Stimulated activated CD4-positive, alpha-beta T cell treated with anti-CD3 and anti-CD28 coated beads, TNF-alpha, amount 100 ng/mL, for 4 hours (primary cell): ENCODE measurements around the gene DLL1.

Experiments
- DNase-seq, 3 experiments: peaks; one replicate each; pipeline ENCODE4 v3.0.0-alpha.2; 2020; ENCODE audit warnings: low read depth in 3 of 3

Gene DLL1

DNA sequence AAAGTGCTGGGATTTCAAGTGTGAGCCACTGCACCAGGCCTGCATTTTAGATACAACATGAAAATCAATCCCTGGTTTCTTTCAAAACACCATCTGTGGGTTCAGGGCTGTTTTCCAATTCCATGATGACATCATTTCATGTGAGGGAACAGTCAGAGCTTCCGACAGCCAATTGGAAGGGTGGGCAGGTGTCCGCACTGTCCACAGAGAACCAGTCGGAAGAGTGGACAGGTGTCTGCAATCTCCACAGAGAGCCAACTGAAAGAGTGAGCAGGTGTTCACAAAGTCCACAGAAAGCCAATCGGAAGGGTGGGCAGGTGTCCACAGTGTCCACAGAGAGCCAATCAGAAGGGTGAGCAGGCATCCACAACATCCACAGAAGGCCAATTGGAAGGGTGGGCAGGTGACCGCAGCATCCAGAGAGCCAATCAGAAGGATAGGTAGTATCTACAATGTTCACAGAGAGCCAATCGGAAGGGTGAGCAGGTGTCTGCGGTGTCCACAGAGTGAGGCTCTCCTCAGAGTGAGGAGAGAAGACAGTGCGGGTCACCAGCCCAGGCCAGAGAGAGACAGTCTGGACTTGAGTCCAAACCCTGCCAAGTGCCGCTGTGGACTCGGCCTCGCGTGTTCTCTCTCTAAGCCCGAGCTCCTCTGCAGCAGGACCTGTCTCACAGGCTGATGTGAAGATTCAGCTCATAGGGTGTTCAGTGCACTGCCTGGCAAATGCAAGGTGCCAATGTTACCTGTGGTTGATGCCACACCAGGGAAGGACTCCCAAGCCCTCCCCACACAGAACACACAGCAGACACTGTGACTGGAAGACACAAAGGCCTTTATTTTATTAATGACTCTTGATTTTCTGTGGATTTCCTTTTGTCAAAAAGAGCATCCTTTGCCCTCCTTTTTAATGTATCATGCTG lies 57.3 kb downstream of the DLL1 start:
- no peak for DNase-seq
